GM18867 (cell line): ENCODE results near the gene RFX7.

Source experiments
- ATAC-seq: cut with Tn5 transposase; IDR thresholded peaks from one replicate; pipeline ENCODE4 v1.9.1; 2021; ENCODE audit warnings: mild to moderate bottlenecking, moderate library complexity; ENCODE audit not compliant: unreplicated experiment

RFX7 gene

DNA sequence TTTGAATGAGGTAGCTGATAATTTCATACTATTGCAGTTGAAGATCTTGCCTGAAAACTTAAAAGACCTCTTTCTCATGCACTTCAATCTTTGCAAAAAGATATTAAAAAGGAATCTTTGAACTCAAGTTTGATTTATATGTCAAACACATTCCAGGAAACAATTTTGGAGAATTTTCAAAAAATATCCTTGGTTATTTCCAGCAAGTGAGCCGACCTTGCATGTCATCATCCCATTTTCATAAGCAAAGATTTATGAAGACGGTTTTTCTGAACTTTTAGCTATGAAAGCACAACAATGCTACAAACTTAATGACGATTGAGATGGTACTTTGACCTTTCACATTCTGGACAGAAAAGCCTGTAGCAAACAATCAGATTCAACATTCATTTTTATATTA, 95.6 kb downstream of the RFX7 start:
- ATAC-seq: no peak

- no peak for ATAC-seq
Measured at GRCh38 chr15:56146756-56147155, 96.9 kb downstream of the RFX7 start.

- ATAC-seq: no peak
Measured at GRCh38 chr15:56128081-56128480, 115.6 kb downstream of the RFX7 start.

DNA sequence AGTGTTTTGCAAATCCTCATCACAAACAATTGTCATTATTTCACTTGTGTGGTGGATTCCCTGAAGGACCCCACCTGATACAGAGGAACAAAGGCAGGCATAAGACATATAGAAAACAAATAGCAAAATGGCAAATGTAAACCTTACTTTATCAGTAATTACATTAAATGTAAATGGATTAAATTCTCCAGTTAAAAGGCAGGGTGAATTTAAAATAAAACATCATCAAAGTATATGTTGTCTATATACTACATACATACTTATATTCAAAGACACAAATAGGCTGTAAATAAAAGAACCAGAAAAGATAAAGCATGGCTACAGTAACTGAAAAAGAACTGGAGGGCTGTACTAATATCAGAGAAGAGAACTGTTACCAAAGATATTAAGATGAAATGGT, 117.3 kb downstream of the RFX7 start:
- no peak for ATAC-seq

DNA sequence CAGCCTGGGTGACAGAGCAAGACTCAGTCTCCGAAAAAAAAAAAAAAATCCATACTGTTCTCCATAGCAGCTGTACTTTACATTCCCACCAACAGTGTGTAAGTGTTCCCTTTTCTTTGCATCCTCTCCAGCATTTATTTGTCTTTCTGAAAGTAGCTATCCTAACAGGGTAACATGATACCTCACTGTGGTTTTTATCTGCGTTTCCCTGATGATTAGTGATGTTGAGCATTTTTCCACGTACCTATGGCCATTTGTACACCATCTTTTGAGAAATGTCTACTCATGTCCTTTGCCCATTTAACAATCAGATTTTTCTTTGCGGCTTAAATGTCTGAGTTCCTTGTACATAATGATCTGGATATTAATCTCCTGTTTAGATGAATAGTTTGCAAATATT, 119.3 kb downstream of the RFX7 start:
- ATAC-seq: no peak

- no peak for ATAC-seq
Measured at GRCh38 chr15:56105855-56106254, 137.8 kb downstream of the RFX7 start.

- no peak for ATAC-seq
Measured at GRCh38 chr15:56102441-56102840, 141.2 kb downstream of the RFX7 start.

GRCh38 chr15:56099311-56099710, 144.4 kb downstream of the RFX7 start:
- no peak for ATAC-seq

- ATAC-seq: no peak
Measured at GRCh38 chr15:56098195-56098863, 145.3 kb downstream of the RFX7 start.

GRCh38 chr15:56095406-56095805, 148.3 kb downstream of the RFX7 start:
- ATAC-seq: no peak

DNA sequence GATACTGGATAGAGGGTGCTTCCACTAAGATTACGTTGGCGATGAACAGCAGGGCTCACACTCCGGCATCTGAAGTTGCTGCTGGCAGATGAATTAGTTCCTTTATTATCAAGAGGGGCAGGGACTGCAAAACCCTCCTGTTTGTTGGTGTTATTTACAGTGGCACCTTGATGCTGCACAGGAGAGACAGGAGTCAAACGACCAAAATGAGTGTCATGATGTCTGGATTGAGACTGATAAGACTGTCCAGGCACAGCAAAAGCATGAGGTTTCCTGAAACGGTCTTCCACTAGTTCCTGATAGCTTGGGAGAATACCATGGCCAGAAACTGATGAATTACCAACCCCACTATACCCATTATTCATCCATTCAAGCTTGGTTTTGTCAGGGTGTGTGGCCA, 149.5 kb downstream of the RFX7 start:
- ATAC-seq: no peak

GRCh38 chr15:56088389-56088788, 155.3 kb downstream of the RFX7 start:
- ATAC-seq: no peak

DNA sequence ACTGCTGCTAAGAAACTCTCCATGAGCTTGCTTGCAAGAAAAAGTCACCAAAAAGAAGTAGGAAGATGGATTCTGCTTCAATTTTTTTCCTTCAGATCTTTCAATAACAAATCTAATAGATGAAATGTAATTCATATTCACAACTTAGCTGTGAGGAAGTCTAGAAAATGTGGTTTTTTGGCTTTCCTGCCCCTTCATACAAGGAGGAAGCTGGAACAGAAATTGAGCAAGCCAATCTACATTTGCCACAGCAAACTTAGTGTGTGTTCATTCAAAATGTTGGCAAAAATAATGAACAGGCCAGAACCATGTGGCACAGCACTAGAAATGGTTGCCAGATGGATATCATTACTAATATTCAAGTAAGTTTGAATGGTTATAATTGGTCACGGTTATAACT, 157.1 kb downstream of the RFX7 start:
- no peak for ATAC-seq

DNA sequence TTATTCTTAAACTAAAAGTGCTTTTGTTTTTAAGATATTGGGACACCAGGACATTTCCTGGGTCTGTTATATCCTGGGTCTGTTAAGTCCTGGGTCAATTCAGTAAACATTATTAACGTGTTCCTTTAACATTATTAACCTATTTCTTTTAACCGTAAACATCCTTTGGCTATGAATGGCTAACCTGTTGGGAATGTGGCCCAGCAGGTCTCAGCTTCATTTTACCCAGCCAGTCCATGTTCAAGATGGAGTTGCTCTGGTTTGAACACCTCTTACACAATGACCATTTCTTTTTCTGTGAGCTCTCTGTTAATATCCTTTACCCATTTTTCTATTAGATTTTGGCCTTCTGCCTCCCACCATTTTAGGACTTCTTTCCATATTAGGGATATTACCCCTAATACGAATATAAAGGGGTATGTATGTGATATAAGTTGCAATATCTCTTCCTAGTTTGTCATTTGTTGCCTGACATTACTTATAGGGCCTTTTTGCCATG, 161.4 kb downstream of the RFX7 start:
- no peak for ATAC-seq

DNA sequence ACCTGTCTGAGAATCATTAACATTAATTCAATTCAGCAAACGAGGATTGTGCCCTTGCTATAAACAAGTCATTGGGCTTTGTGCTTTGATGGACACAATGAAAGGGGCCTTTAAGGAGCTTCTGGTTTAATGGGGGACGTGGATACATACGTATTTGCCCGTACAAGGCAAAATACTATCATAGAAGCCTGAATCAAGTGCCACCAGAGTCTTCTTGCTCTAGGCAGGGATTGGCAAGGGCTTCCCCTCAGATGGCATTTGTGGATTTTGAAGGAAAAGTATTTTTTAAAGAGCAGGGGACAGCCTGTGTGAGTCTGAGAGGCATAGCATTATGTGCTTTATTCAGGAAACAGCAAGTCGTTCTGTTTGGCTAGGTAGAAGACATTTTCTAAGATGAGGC, 166.6 kb downstream of the RFX7 start:
- ATAC-seq: no peak

- no peak for ATAC-seq
Measured at GRCh38 chr15:56076640-56077039, 167.0 kb downstream of the RFX7 start.

GRCh38 chr15:56074481-56075265, 169.0 kb downstream of the RFX7 start:
- ATAC-seq: no peak

- no peak for ATAC-seq
Measured at GRCh38 chr15:56064152-56064551, 179.5 kb downstream of the RFX7 start.

DNA sequence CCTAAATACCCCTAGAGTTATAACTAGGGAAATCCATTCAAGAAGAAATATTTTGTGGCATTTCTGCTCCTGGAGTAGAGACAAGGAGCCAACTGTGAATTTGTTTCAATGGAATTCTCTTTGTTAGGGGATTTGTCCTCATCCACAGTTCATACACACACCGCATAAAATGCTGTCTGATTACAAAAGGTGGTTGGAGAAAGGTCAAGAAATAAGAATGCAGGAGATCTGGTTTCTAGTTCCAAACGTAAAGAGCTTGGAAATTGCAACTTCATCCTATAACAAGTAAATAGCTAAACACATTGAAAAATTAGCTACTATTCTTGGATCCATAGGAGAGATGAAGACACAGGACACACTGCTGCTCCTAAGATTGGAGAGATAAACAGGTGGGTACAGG, 184.0 kb downstream of the RFX7 start:
- ATAC-seq: no peak

DNA sequence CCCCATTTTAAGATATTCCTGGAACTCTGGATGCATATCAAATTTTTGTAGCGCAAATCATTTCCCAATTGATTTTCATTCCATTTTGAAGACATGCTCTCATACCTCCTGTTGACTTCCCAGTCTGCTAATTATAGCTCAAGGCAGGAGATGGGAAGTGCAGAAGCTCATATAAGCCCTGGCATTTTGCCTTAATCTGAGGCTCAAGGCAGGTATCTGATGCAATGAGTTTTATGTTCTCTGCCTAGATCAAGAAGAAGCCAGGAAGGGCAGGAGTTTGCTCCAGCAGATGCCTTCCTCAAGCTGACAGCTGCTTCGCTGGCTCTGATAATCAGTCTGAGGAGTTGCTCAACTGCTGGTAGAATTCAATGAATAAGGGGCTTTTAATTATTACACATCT, 184.7 kb downstream of the RFX7 start:
- ATAC-seq: no peak

DNA sequence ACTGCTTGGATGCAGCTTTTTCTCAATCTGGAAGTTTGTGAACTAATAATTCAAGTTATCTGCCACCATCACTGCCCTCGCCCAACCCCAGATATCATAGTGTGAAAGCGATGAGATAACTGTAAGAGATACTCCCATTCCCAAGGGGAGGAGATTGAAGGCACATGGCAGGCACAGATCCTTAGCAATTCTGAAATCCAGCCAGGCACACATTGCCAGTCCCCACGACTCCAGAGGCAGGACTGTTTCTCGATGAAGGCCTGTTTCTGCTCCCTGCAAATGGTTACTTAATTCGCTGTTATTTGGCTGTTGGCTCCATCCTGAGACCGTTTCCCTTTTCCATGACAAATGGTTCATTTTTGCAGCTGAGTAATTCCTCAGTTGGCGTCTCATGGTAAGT, 187.1 kb downstream of the RFX7 start:
- ATAC-seq: no peak

DNA sequence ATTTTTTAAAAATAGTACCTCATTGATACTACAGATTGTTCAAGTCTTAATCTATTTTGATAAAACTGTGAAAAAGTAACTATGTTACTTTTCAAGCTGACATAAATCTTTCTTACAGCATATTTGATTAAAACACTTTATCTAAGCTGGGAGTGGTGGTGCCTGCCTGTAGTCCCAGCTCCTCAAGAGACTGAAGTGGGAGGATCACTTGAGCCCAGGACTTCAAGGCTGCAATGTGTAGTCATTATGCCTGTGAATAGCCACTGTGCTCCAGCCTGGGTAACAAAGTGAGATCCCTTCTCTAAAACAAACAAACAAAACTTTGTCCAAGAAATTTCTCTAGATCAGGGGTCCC, 190.7 kb downstream of the RFX7 start:
- no peak for ATAC-seq
